GM18868 (cell line): ENCODE results near the gene AQP12B.

Experiments
- ATAC-seq: cut with Tn5 transposase; IDR thresholded peaks from one replicate; pipeline ENCODE4 v1.9.1; 2021; ENCODE audit warnings: mild to moderate bottlenecking, moderate library complexity; ENCODE audit not compliant: unreplicated experiment

The AQP12B gene

GRCh38 chr2:240718896-240719490 is 36.3 kb upstream of the AQP12B start:
- no peak for ATAC-seq

GRCh38 chr2:240717681-240718581 is 35.2 kb upstream of the AQP12B start:
- ATAC-seq, result no peak

GRCh38 chr2:240717181-240717641 is 34.5 kb upstream of the AQP12B start:
- no peak for ATAC-seq

- ATAC-seq, result no peak
Observed at GRCh38 chr2:240716130-240716798, 33.6 kb upstream of the AQP12B start.

GRCh38 chr2:240714747-240715725 is 32.4 kb upstream of the AQP12B start:
- no peak for ATAC-seq

- ATAC-seq, result no peak
Observed at GRCh38 chr2:240713928-240714746, 31.5 kb upstream of the AQP12B start.

GRCh38 chr2:240713071-240713927 is 30.6 kb upstream of the AQP12B start:
- no peak for ATAC-seq

GRCh38 chr2:240712121-240712520 is 29.4 kb upstream of the AQP12B start:
- no peak for ATAC-seq

- no peak for ATAC-seq
Observed at GRCh38 chr2:240711701-240712100, 29.0 kb upstream of the AQP12B start.

GRCh38 chr2:240711296-240711695 is 28.6 kb upstream of the AQP12B start:
- no peak for ATAC-seq

- ATAC-seq, result no peak
Observed at GRCh38 chr2:240708457-240708856, 25.8 kb upstream of the AQP12B start.

GRCh38 chr2:240707821-240708220 is 25.1 kb upstream of the AQP12B start:
- no peak for ATAC-seq

- ATAC-seq, result no peak
Observed at GRCh38 chr2:240707043-240707756, 24.5 kb upstream of the AQP12B start.

- ATAC-seq, result no peak
Observed at GRCh38 chr2:240705204-240705791, 22.6 kb upstream of the AQP12B start.

GRCh38 chr2:240704651-240705050 is 22.0 kb upstream of the AQP12B start:
- ATAC-seq, result no peak

GRCh38 chr2:240703417-240704341 is 21.0 kb upstream of the AQP12B start:
- no peak for ATAC-seq

- ATAC-seq, result no peak
Observed at GRCh38 chr2:240702640-240703011, 19.9 kb upstream of the AQP12B start.
